ENCODE data around the gene THSD4.

- TF ChIP-seq CTCF (IDR thresholded peaks at IDR 0.05; ENCODE audit: low read depth, low read length, poor library complexity, severe bottlenecking) (no peak), EZH2phosphoT487 (IDR thresholded peaks at IDR 0.05; ENCODE audit: borderline replicate concordance, low read length) (no peak)
Measured at GRCh38 chr15:71390096-71390495, 274.8 kb downstream of the THSD4 start.
